Activated naive CD4-positive, alpha-beta T cell treated with Interleukin-2 at 50 U/mL for 16 hours (primary cell): ENCODE data around the gene MYO16.

ENCODE experiments used
- DNase-seq: peaks from one replicate; pipeline ENCODE4 v3.0.0-alpha.2; 2020

MYO16 gene

GRCh38 chr13:109255141-109255856, 625.9 kb downstream of the MYO16 start:
- no peak for DNase-seq

GRCh38 chr13:109256866-109257760, 627.7 kb downstream of the MYO16 start:
- DNase-seq: no peak
